ENCODE data around the gene ECHDC3.

DNA sequence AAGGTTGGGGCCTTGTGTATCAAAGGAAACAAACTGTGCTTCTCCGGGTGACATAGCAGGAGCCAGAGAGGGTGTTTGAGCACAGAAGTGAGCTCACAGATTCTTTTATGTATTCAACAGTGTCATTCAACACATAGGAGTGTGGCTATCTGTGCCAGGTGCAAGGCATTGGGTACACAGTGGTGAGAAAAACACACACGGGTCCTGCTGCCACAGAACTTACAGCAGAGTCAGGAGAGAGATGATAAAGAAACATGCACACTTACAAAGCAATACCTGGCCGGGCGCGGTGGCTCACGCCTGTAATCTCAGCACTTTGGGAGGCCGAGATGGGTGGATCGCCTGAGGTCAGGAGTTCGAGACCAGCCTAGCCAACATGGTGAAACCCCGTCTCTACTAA, 16.3 kb upstream of the ECHDC3 start:
- TF ChIP-seq, protein P1, sequence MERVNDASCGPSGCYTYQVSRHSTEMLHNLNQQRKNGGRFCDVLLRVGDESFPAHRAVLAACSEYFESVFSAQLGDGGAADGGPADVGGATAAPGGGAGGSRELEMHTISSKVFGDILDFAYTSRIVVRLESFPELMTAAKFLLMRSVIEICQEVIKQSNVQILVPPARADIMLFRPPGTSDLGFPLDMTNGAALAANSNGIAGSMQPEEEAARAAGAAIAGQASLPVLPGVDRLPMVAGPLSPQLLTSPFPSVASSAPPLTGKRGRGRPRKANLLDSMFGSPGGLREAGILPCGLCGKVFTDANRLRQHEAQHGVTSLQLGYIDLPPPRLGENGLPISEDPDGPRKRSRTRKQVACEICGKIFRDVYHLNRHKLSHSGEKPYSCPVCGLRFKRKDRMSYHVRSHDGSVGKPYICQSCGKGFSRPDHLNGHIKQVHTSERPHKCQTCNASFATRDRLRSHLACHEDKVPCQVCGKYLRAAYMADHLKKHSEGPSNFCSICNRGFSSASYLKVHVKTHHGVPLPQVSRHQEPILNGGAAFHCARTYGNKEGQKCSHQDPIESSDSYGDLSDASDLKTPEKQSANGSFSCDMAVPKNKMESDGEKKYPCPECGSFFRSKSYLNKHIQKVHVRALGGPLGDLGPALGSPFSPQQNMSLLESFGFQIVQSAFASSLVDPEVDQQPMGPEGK (tag by site-specific recombination; IDR thresholded peaks at IDR 0.05): no peak
- no peak for TF ChIP-seq ZNF561 (tag by site-specific recombination; IDR thresholded peaks at IDR 0.05; ENCODE audit: borderline replicate concordance)
- no peak for TF ChIP-seq PRDM1 (tag by site-specific recombination; IDR thresholded peaks at IDR 0.05)
- TF ChIP-seq HOXA7 (CRISPR knock-in tag; IDR thresholded peaks at IDR 0.05; ENCODE audit: borderline replicate concordance): no peak
- TF ChIP-seq YY1 (tag by site-specific recombination; IDR thresholded peaks at IDR 0.05): no peak
- TF ChIP-seq, protein P2, sequence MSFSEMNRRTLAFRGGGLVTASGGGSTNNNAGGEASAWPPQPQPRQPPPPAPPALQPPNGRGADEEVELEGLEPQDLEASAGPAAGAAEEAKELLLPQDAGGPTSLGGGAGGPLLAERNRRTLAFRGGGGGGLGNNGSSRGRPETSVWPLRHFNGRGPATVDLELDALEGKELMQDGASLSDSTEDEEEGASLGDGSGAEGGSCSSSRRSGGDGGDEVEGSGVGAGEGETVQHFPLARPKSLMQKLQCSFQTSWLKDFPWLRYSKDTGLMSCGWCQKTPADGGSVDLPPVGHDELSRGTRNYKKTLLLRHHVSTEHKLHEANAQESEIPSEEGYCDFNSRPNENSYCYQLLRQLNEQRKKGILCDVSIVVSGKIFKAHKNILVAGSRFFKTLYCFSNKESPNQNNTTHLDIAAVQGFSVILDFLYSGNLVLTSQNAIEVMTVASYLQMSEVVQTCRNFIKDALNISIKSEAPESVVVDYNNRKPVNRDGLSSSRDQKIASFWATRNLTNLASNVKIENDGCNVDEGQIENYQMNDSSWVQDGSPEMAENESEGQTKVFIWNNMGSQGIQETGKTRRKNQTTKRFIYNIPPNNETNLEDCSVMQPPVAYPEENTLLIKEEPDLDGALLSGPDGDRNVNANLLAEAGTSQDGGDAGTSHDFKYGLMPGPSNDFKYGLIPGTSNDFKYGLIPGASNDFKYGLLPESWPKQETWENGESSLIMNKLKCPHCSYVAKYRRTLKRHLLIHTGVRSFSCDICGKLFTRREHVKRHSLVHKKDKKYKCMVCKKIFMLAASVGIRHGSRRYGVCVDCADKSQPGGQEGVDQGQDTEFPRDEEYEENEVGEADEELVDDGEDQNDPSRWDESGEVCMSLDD (tag by site-specific recombination; IDR thresholded peaks at IDR 0.05): no peak

Data from HEK293 (cell line).